ENCODE data around the gene PCCA. TPM values are rescaled to one million over a fixed set of nuclear protein-coding genes. Genes with fewer than 3 reads are reported as not detected.

Gene PCCA
- total and polyA plus RNA-seq, 12 donors, result 27.6 to 176 (median 97.7) TPM

DNA sequence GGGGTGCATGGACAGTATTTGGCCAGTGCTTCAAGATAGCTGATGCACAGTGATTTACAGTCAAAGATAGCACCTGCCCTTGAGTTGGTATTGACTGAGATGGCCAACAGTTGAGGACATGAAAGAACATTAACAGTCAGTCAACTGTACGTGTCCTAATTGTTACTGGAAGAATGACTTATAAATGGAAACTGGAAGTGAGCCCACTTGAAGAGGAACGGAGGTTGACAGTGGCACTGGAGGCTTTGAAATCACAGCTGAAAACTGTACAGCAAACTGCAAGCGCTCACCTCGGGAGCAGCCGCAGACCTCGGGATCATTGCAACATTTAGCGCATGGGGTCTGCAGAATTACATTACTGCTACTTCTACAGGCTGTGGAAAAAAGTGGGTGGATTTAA, 422.6 kb downstream of the PCCA start:
- Histone ChIP-seq H3K36me3 (replicated peaks in 1 of 2) (no peaks in the 10 kb centered on the region), H3K4me3 (no peak overlapping the region), H3K4me1 (replicated peaks in 1 of 2) (peaks cover 0 to 6% of the 10 kb centered on the region in 2 donors), H3K27ac (no peak overlapping the region), H3K9me3 (replicated peaks in 1 of 3) (no peaks in the 10 kb centered on the region), H3K27me3 (no peaks in the 10 kb centered on the region)
- intact Hi-C loops (cut with DNase I), result loop anchor here in 1 of 2 donors (10.0 kb wide), 3 partner anchors 277 to 857 kb away; no protein-coding TSS in a partner anchor
- DNase-seq, result no peak
- TF ChIP-seq POLR2A (IDR thresholded peaks at IDR 0.05), result no peak
- TF ChIP-seq, protein P1, sequence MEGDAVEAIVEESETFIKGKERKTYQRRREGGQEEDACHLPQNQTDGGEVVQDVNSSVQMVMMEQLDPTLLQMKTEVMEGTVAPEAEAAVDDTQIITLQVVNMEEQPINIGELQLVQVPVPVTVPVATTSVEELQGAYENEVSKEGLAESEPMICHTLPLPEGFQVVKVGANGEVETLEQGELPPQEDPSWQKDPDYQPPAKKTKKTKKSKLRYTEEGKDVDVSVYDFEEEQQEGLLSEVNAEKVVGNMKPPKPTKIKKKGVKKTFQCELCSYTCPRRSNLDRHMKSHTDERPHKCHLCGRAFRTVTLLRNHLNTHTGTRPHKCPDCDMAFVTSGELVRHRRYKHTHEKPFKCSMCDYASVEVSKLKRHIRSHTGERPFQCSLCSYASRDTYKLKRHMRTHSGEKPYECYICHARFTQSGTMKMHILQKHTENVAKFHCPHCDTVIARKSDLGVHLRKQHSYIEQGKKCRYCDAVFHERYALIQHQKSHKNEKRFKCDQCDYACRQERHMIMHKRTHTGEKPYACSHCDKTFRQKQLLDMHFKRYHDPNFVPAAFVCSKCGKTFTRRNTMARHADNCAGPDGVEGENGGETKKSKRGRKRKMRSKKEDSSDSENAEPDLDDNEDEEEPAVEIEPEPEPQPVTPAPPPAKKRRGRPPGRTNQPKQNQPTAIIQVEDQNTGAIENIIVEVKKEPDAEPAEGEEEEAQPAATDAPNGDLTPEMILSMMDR (IDR thresholded peaks at IDR 0.05), result no peak
- WGBS, 4 donors, result 71 to 79% (median 73%) methylated on average over 7 of the region's 7 CpGs

DNA sequence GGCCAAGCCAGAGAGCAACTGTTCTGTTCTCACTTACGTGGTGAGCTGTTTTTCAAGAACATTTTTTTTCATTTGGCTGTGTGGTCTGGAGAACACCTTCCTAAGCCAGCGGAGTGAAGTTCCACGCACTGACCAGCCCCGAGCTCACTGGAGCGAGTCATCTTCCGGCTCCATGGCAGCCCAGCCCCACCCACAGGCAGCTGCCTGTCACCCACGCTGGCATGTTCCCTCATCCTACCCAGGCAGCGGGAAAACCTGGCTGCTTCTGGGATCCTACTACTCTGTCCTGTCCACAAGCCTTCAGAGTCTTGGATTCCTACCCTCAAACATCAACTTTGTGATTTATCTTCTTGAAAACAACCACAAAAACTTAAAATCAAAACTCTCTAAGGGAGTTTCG, 423.5 kb downstream of the PCCA start:
- TF ChIP-seq, protein P1 (IDR thresholded peaks at IDR 0.05), result no peak
- TF ChIP-seq POLR2A (IDR thresholded peaks at IDR 0.05), result no peak
- Histone ChIP-seq H3K27me3 (no peaks in the 10 kb centered on the region), H3K4me3 (no peak overlapping the region), H3K27ac (no peak overlapping the region), H3K36me3 (replicated peaks in 1 of 2) (no peaks in the 10 kb centered on the region), H3K4me1 (replicated peaks in 1 of 2) (peaks cover 0 to 6% of the 10 kb centered on the region in 2 donors), H3K9me3 (replicated peaks in 1 of 3) (no peaks in the 10 kb centered on the region)
- WGBS, 4 donors, result 82 to 91% (median 89%) methylated on average over 9 of the region's 9 CpGs
- intact Hi-C loops (cut with DNase I), result loop anchor here in 1 of 2 donors (10.0 kb wide), 3 partner anchors 278 to 858 kb away; no protein-coding TSS in a partner anchor
- no peak for DNase-seq

DNA sequence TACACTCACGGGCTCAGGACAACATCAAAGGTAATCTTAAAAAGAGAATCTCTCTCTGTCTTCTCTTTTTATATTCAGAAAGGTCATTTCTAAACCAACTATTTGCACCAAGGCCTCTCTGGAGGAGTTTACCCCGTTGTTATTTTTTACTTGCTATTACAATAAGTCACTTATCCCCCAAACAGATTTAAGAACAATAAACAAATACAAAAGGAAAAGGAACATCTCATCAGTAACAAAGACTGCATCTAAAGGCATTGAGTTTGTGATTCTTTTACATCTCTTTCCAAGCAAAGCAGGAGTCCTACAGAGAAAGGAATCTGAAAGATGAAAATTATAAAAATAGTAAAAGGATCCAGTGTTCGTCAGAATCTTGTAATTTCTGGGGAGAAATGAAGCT, 424.3 kb downstream of the PCCA start:
- H3K36me3 ChIP-seq (replicated peaks in 1 of 2), result no peaks in the 10 kb centered on the region

DNA sequence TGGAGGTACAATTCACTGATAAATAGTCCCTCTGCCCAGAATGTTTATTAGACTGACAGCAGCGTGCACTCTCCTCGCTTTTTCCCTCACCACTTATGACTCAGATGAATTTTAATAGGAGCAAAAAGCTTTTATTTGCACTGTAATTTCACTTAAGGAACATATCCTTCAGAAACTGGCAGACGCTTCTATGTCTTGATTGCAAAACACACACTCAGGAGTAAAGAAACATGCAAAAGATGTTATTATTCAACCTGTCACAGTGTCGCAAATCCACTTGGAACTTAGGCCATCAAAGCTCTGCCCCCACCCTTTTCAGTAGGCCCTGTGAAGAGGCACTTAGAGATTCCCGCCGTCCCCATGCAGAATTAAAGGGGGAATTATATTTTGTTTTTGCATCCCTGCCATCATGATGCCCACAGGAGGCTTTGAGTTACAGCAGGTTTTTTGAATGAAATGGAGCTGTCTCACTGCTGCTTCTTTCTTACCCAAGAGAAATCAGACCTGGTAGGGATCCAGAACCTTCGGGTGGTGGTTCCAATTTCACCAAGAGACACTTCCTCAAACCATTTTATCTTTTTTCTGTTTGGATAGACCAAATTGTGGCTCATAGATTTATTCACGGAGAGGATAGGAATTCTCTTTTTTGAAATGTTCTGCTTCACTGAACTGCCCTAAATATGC, 425.2 kb downstream of the PCCA start:
- no peak for DNase-seq
- no peaks in the 10 kb centered on the region for H3K36me3 ChIP-seq (replicated peaks in 1 of 2)
- H3K9me3 ChIP-seq (replicated peaks in 1 of 3), result no peaks in the 10 kb centered on the region
- 68 to 76% (median 72%) methylated on average over 8 of the region's 8 CpGs for WGBS, 4 donors
- no peaks in the 10 kb centered on the region for H3K27me3 ChIP-seq
- H3K27ac ChIP-seq, result no peak overlapping the region
- H3K4me1 ChIP-seq (replicated peaks in 1 of 2), result peaks cover 0 to 6% of the 10 kb centered on the region in 2 donors
- H3K4me3 ChIP-seq, result no peak overlapping the region
- intact Hi-C loops (cut with DNase I), result loop anchor here in 1 of 2 donors (10.0 kb wide), 3 partner anchors 279 to 859 kb away; no protein-coding TSS in a partner anchor
- TF ChIP-seq, protein P1 (IDR thresholded peaks at IDR 0.05), result no peak
- TF ChIP-seq POLR2A (IDR thresholded peaks at IDR 0.05), result no peak

More for the DNA sequence above, 424.3 kb downstream of the PCCA start:
- WGBS, 4 donors, result 72 to 79% (median 76%) methylated on average over 3 of the region's 3 CpGs
- intact Hi-C loops (cut with DNase I), result loop anchor here in 1 of 2 donors (10.0 kb wide), 3 partner anchors 278 to 858 kb away; no protein-coding TSS in a partner anchor
- TF ChIP-seq, protein P1 (IDR thresholded peaks at IDR 0.05), result no peak
- TF ChIP-seq POLR2A (IDR thresholded peaks at IDR 0.05), result no peak
- Histone ChIP-seq H3K4me3 (no peak overlapping the region), H3K9me3 (replicated peaks in 1 of 3) (no peaks in the 10 kb centered on the region), H3K4me1 (replicated peaks in 1 of 2) (peaks cover 0 to 6% of the 10 kb centered on the region in 2 donors), H3K27ac (no peak overlapping the region), H3K27me3 (no peaks in the 10 kb centered on the region)
- DNase-seq, result no peak

All from adrenal gland (tissue), 12 donors.